AG04449 (cell line): ENCODE measurements around the gene NPAS2.

Experiments
- CTCF ChIA-PET: fragments of 350-600 bp; formaldehyde crosslinking; extraction: SDS; loops from one replicate; lab custom pipeline; 2021; ENCODE audit warnings: antibody characterized with exemption; lab: Yijun Ruan, JAX
- POLR2A ChIA-PET: fragments of 400-600, 350-600 bp; formaldehyde crosslinking; extraction: SDS; loops from one replicate; lab custom pipeline; 2020; ENCODE audit warnings: antibody characterized with exemption, inconsistent platforms; lab: Yijun Ruan, JAX
- DNase-seq: peaks from one replicate; pipeline ENCODE4 v3.0.0-alpha.2; 2010; ENCODE audit warnings: low read depth, low spot score
- H3K4me3 ChIP-seq: 2 replicates; pipeline ENCODE4 v1.5.1; 2011; ENCODE audit warnings: low read depth, mild to moderate bottlenecking, control low read depth, low read length
- CTCF ChIP-seq: IDR thresholded peaks from one replicate; pipeline ENCODE4 v1.5.1; 2011; ENCODE audit warnings: mild to moderate bottlenecking, moderate library complexity, low read length, control low read depth, inconsistent platforms; ENCODE audit not compliant: insufficient read depth; ENCODE audit errors: missing control alignments

Gene NPAS2

GRCh38 chr2:101036562-101036961, 216.6 kb downstream of the NPAS2 start:
- CTCF ChIA-PET, result interaction anchor here (0.6 to 5.3 kb wide), 30 partner anchors 9 to 430 kb away, joined by 3 to 132 read pairs (median 6); partner anchors contain the start of gene TBC1D8
- TF ChIP-seq CTCF, result peak; percentile 49
- H3K4me3 ChIP-seq, result no peak overlapping the region
- POLR2A ChIA-PET, result no interaction called here
- DNase-seq, result no peak

- ChIA-PET CTCF (interaction anchor here (0.6 to 5.3 kb wide), 29 partner anchors 8 to 431 kb away, joined by 3 to 132 read pairs (median 5); partner anchors contain the start of gene TBC1D8), POLR2A (no interaction called here)
- no peak overlapping the region for H3K4me3 ChIP-seq
- no peak for DNase-seq
- TF ChIP-seq CTCF, result no peak
These were observed 217.3 kb downstream of the NPAS2 start for GRCh38 chr2:101037161-101037755.

GRCh38 chr2:101038455-101039255, 218.7 kb downstream of the NPAS2 start:
- ChIA-PET POLR2A (no interaction called here), CTCF (interaction anchor here (1.2 to 5.3 kb wide), 6 partner anchors 9 to 176 kb away, joined by 3 to 132 read pairs (median 21); partner anchors contain the start of gene TBC1D8)
- peak; percentile 15 for TF ChIP-seq CTCF
- no peak for DNase-seq
- no peak overlapping the region for H3K4me3 ChIP-seq

- no peak for DNase-seq
- ChIA-PET POLR2A (no interaction called here), CTCF (interaction anchor here (0.6 to 1.6 kb wide), 3 partner anchors 27 to 166 kb away, joined by 3 to 4 read pairs (median 3); no protein-coding TSS in a partner anchor)
- no peak for TF ChIP-seq CTCF
- H3K4me3 ChIP-seq, result no peak overlapping the region
These were observed 220.1 kb downstream of the NPAS2 start for GRCh38 chr2:101040072-101040471.

- ChIA-PET CTCF (interaction anchor here (1.6 kb wide), 1 partner anchor 164 kb away, joined by 4 read pairs; no protein-coding TSS in a partner anchor), POLR2A (no interaction called here)
These were observed 220.8 kb downstream of the NPAS2 start for GRCh38 chr2:101040761-101041160.

More at GRCh38 chr2:101040761-101041160, 220.8 kb downstream of the NPAS2 start:
- DNase-seq, result no peak
- no peak overlapping the region for H3K4me3 ChIP-seq
- TF ChIP-seq CTCF, result no peak
